HepG2 (cell line): Measurements from ENCODE around the gene ZFYVE28.

ENCODE experiments used
- BRF2 ChIP-seq: sonication (generic); formaldehyde crosslinking; IDR thresholded peaks from 2 replicates; pipeline ENCODE4 v1.8.1; 2022; ENCODE audit warnings: mild to moderate bottlenecking, missing genetic modification reagents
- CEBPB ChIP-seq: IDR thresholded peaks from 2 replicates; pipeline ENCODE4 v1.6.1; 2011; ENCODE audit warnings: low read depth, low read length, improper control_type of control experiment, borderline replicate concordance
- CEBPG ChIP-seq: IDR thresholded peaks from 2 replicates; pipeline ENCODE4 v1.6.1; 2016
- GABPB1 ChIP-seq: IDR thresholded peaks from 2 replicates; pipeline ENCODE4 v1.6.1; 2016; ENCODE audit warnings: mild to moderate bottlenecking, missing genetic modification reagents, moderate library complexity, missing compliant biosample characterization
- GPBP1L1 ChIP-seq: sonication (generic); formaldehyde crosslinking; IDR thresholded peaks from 2 replicates; pipeline ENCODE4 v1.5.0; 2020; ENCODE audit warnings: mild to moderate bottlenecking, missing genetic modification reagents
- JUND ChIP-seq: sonication (generic); formaldehyde crosslinking; IDR thresholded peaks from 2 replicates; pipeline ENCODE4 v1.8.0; 2022; ENCODE audit warnings: mild to moderate bottlenecking, missing genetic modification reagents
- MAZ ChIP-seq, 2 experiments: sonication (generic) in 1 of 2; formaldehyde crosslinking in 1 of 2; IDR thresholded peaks; 2 replicates each; pipeline versions ENCODE4 v1.5.0 to v1.6.1; 2012 to 2020; ENCODE audit warnings: low read depth in 2 of 2, mild to moderate bottlenecking in 2 of 2, borderline replicate concordance in 1 of 2, improper control_type of control experiment in 1 of 2, low read length in 1 of 2, missing genetic modification reagents in 1 of 2, moderate library complexity in 1 of 2
- NFE2 ChIP-seq: sonication (generic); formaldehyde crosslinking; IDR thresholded peaks from 2 replicates; pipeline ENCODE4 v1.4.0; 2020; ENCODE audit warnings: missing genetic modification reagents
- PCBP2 ChIP-seq: fragments of 200-400 bp; formaldehyde crosslinking; optimal IDR thresholded peaks from 2 replicates; pipeline ENCODE3; 2018; ENCODE audit warnings: low read length, low read depth; ENCODE audit not compliant: poor library complexity, severe bottlenecking
- ZBTB33 ChIP-seq: sonication (generic); formaldehyde crosslinking; IDR thresholded peaks from 2 replicates; pipeline ENCODE4 v1.4.0; 2020; ENCODE audit warnings: missing genetic modification reagents
- TF ChIP-seq, protein P1 (sequence below): sonication (generic); formaldehyde crosslinking; IDR thresholded peaks from 2 replicates; pipeline ENCODE4 v1.5.0; 2020; ENCODE audit warnings: mild to moderate bottlenecking, missing genetic modification reagents, moderate library complexity
- TF ChIP-seq, protein P2 (sequence below): IDR thresholded peaks from 2 replicates; pipeline ENCODE4 v1.6.1; 2012; ENCODE audit warnings: low read length, improper control_type of control experiment

GRCh38 chr4:2438822-2439718 is 20.6 kb upstream of the ZFYVE28 start:
- no peak for TF ChIP-seq MAZ (IDR thresholded peaks at IDR 0.05; ENCODE audit: borderline replicate concordance, low read depth, low read length)
- no peak for TF ChIP-seq MAZ (CRISPR knock-in tag; IDR thresholded peaks at IDR 0.05; ENCODE audit: low read depth)
- TF ChIP-seq GPBP1L1 (CRISPR knock-in tag), result no peak
- no peak for TF ChIP-seq CEBPG (CRISPR knock-in tag)
- no peak for TF ChIP-seq CEBPB
- TF ChIP-seq GABPB1, result no peak
- TF ChIP-seq BRF2 (CRISPR knock-in tag), result no peak
- no peak for TF ChIP-seq JUND
- TF ChIP-seq, protein P1, sequence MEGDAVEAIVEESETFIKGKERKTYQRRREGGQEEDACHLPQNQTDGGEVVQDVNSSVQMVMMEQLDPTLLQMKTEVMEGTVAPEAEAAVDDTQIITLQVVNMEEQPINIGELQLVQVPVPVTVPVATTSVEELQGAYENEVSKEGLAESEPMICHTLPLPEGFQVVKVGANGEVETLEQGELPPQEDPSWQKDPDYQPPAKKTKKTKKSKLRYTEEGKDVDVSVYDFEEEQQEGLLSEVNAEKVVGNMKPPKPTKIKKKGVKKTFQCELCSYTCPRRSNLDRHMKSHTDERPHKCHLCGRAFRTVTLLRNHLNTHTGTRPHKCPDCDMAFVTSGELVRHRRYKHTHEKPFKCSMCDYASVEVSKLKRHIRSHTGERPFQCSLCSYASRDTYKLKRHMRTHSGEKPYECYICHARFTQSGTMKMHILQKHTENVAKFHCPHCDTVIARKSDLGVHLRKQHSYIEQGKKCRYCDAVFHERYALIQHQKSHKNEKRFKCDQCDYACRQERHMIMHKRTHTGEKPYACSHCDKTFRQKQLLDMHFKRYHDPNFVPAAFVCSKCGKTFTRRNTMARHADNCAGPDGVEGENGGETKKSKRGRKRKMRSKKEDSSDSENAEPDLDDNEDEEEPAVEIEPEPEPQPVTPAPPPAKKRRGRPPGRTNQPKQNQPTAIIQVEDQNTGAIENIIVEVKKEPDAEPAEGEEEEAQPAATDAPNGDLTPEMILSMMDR (CRISPR knock-in tag), result no peak
- TF ChIP-seq, protein P2, sequence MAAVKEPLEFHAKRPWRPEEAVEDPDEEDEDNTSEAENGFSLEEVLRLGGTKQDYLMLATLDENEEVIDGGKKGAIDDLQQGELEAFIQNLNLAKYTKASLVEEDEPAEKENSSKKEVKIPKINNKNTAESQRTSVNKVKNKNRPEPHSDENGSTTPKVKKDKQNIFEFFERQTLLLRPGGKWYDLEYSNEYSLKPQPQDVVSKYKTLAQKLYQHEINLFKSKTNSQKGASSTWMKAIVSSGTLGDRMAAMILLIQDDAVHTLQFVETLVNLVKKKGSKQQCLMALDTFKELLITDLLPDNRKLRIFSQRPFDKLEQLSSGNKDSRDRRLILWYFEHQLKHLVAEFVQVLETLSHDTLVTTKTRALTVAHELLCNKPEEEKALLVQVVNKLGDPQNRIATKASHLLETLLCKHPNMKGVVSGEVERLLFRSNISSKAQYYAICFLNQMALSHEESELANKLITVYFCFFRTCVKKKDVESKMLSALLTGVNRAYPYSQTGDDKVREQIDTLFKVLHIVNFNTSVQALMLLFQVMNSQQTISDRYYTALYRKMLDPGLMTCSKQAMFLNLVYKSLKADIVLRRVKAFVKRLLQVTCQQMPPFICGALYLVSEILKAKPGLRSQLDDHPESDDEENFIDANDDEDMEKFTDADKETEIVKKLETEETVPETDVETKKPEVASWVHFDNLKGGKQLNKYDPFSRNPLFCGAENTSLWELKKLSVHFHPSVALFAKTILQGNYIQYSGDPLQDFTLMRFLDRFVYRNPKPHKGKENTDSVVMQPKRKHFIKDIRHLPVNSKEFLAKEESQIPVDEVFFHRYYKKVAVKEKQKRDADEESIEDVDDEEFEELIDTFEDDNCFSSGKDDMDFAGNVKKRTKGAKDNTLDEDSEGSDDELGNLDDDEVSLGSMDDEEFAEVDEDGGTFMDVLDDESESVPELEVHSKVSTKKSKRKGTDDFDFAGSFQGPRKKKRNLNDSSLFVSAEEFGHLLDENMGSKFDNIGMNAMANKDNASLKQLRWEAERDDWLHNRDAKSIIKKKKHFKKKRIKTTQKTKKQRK, result no peak
- TF ChIP-seq PCBP2, result no peak
- TF ChIP-seq ZBTB33 (CRISPR knock-in tag), result no peak
- no peak for TF ChIP-seq NFE2 (CRISPR knock-in tag)
